ENCODE results near the gene TCP11L1. TPM values are rescaled to one million over a fixed set of nuclear protein-coding genes. Genes with fewer than 3 reads are reported as not detected.
"Not testable (repeated sequence)": the region's sequence is repeated elsewhere in the genome, so short reads cannot be mapped to it uniquely, and the experiment has no call there.

TCP11L1 gene
- polyA plus RNA-seq, 4 donors, result 8.5 to 14.1 (median 11.7) TPM

- no peak for DNase-seq (ENCODE audit: low read depth in 4 of 4, low spot score in 2 of 4)
Measured at GRCh38 chr11:33064033-33064825, 24.9 kb downstream of the TCP11L1 start.

- DNase-seq (ENCODE audit: low read depth in 4 of 4, low spot score in 2 of 4), result no peak
Measured at GRCh38 chr11:33064866-33065265, 25.5 kb downstream of the TCP11L1 start.

GRCh38 chr11:33065445-33066178 is 26.2 kb downstream of the TCP11L1 start:
- DNase-seq (ENCODE audit: low read depth in 4 of 4, low spot score in 2 of 4), result peak; percentile 13 to 39 (median 20)

- no peak for DNase-seq (ENCODE audit: low read depth in 4 of 4, low spot score in 2 of 4)
Measured at GRCh38 chr11:33067294-33067693, 27.9 kb downstream of the TCP11L1 start.

DNA sequence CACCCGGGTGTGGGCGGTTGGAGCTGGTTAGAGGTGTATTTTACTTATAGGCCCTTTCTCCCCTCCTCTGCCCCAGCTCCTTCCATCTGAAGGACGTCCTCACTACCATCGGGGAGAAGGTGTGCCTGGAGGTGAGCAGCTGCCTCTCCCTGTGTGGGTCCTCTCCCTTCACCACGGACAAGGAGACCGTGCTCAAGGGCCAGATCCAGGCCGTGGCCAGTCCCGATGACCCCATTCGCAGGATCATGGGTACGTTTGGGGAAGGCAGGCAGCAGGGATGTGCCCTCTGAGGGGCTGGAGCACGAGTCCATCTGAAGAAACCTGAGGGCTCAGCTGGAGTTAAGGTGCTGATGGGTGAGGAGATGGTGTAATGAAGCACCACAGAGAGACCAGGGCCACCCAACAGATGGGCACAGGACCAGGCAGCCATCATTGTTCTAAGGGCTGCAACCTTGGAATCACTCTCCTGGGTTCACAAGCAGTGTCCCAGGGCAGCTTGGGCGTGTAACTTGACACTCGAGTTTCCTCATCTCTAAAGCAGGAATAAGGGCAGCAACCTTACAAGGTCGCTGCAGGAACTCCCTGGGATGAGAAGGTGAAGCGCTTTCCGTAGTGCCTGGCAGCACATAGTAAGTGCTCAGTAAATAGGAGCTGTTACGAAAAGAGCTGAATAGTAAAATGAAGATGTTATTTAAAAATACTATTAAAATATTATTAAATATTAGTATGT is 29.4 kb downstream of the TCP11L1 start:
- no peak for DNase-seq (ENCODE audit: low read depth in 4 of 4, low spot score in 2 of 4)

DNA sequence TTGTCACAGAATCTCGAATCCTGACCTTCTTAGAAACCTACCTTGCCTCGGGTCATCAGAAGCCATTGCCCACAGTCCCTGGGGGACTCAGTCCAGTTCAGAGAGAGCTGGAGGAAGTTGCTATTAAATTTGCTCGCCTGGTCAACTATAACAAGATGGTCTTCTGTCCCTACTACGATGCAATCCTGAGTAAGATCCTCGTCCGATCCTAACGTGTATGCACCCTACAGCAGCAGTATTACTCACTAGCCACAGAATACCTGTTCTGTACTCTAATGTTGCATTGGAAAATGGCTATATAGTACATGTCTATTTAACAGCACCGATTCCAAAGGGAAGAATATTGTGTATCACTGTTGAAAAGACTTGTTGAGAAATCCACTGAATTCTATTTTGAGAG is 33.1 kb downstream of the TCP11L1 start:
- DNase-seq (ENCODE audit: low read depth in 4 of 4, low spot score in 2 of 4), result no peak

GRCh38 chr11:33083918-33084317 is 44.5 kb downstream of the TCP11L1 start:
- DNase-seq (ENCODE audit: low read depth in 4 of 4, low spot score in 2 of 4), result no peak

GRCh38 chr11:33086017-33086416 is 46.6 kb downstream of the TCP11L1 start:
- DNase-seq (ENCODE audit: low read depth in 4 of 4, low spot score in 2 of 4), result no peak

- DNase-seq (ENCODE audit: low read depth in 4 of 4, low spot score in 2 of 4), result no peak
Measured at GRCh38 chr11:33089776-33090175, 50.4 kb downstream of the TCP11L1 start.

DNA sequence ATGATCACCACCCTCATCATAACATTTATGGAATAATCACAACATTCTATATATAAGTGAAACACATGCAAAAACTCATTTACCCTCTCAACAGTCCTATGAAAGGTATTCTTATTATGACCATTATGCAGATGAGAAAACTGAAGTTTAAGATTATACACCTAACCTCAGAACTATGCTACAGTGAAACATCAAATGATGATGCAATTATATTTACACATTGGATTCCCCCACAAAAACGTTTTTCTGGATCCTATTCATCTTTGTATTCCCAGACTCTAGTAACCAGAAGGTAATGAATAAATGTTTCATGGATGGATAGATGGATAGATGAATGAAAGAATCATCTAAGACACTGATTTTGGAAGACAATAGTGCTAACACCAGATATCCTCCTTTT is 54.8 kb downstream of the TCP11L1 start:
- DNase-seq (ENCODE audit: low read depth in 4 of 4, low spot score in 2 of 4), result no peak

GRCh38 chr11:33103836-33104235 is 64.5 kb downstream of the TCP11L1 start:
- no peak for DNase-seq (ENCODE audit: low read depth in 4 of 4, low spot score in 2 of 4)

DNA sequence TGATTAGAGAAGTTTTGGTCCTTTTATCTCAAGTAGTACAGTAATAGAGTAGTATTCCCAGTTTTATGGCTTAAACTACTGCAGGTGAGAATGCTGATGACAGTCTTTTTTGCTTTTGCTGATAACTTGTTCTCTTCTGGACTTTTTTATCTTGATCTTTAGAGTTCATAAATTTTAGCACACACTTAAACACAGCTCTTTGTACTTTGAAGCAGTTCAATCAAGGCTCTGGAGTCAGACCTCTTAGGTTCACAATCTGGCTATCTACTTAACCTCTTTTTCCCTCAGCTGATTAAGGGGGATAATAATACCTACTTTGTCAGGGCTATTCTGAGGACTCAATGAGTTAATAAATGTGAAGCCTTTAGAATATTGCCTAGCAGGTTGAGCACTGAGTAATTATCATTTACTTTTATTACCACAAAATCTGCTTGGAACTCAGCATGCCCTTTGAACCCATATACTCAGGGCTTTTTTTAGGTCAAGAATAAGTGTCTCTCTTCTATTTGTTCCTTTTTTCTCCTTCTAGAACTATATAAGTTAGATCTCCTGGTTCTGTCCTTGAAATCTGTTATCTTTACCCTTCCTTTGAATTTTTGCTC is 70.0 kb downstream of the TCP11L1 start:
- DNase-seq (ENCODE audit: low read depth in 4 of 4, low spot score in 2 of 4), result no peak

GRCh38 chr11:33110083-33110482 is 70.7 kb downstream of the TCP11L1 start:
- no peak for DNase-seq (ENCODE audit: low read depth in 4 of 4, low spot score in 2 of 4)

DNA sequence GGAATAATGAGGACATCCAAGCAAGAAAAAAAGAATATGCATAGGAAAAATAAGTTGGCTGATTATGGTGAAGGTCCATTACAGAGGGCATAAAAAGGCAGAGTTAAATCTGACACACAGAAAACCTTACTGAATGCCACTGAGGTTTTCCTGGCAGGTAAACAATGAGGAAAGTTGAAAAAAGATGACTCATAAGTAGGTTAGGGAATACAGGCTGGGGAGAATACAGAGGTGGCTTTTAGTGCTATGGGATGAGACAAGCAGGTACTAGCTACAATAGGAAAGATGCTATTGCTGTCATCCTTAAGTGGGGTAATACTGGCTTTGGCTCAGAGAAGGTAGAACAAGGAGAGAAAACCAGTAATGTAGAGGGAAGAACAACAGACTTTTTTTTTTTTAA is 77.2 kb downstream of the TCP11L1 start:
- no peak for DNase-seq (ENCODE audit: low read depth in 4 of 4, low spot score in 2 of 4)

- DNase-seq (ENCODE audit: low read depth in 4 of 4, low spot score in 2 of 4), result not testable (repeated sequence)
Measured at GRCh38 chr11:33122696-33123095, 83.3 kb downstream of the TCP11L1 start.

Other genes with a start within 250 kb of the TCP11L1 start
- gene CCDC73, start 244.9 kb upstream of the TCP11L1 start, polyA plus RNA-seq (ENCODE audit: insufficient read length in 4 of 4), result under 1 TPM; 0.22 to 0.33 (median 0.31) TPM
- 1 to 10 TPM; 5.5 to 7.4 (median 6.4) TPM for gene PRRG4, start 209.6 kb upstream of the TCP11L1 start, polyA plus RNA-seq (ENCODE audit: insufficient read length in 4 of 4)
- 10 to 100 TPM; 35.0 to 43.0 (median 37.4) TPM for gene QSER1, start 146.8 kb upstream of the TCP11L1 start, polyA plus RNA-seq (ENCODE audit: insufficient read length in 4 of 4)
- gene DEPDC7, start 23.7 kb upstream of the TCP11L1 start, polyA plus RNA-seq (ENCODE audit: insufficient read length in 4 of 4), result 1 to 10 TPM; 5.9 to 7.3 (median 6.5) TPM
- gene CSTF3, start 121.9 kb downstream of the TCP11L1 start, polyA plus RNA-seq (ENCODE audit: insufficient read length in 4 of 4), result 10 to 100 TPM; 56.0 to 72.1 (median 58.0) TPM
- 10 to 100 TPM; 45.7 to 51.3 (median 48.5) TPM for gene HIPK3, start 217.8 kb downstream of the TCP11L1 start, polyA plus RNA-seq (ENCODE audit: insufficient read length in 4 of 4)